Measurements from ENCODE around the gene PDE6H.

- TF ChIP-seq CTCF (IDR thresholded peaks at IDR 0.05) = no peak
- no peak for TF ChIP-seq POLR2A (IDR thresholded peaks at IDR 0.05)
These were observed 20.3 kb downstream of the PDE6H start for GRCh38 chr12:14993117-14993516.

Data from prostate gland (tissue), 2 donors.